A549 (cell line): ENCODE measurements around the gene SH3RF3. TPM values are rescaled to one million over a fixed set of nuclear protein-coding genes. Genes with fewer than 3 reads are reported as not detected.

Experiments used
- ATAC-seq, 2 experiments: fragments of 200-7000 bp in 1 of 2; fragments of >200 bp in 1 of 2; cut with Nextera tagmentation in 1 of 2; cut with Tn5 transposase in 1 of 2; 3 replicates each; pipeline versions ENCODE4 v1.8.0 to v1.9.1; 2018 to 2020; ENCODE audit warnings: mild to moderate bottlenecking in 1 of 2, moderate library complexity in 1 of 2
- CTCF ChIA-PET: fragments of 300-600 bp; sonication (Branson Sonifier 250); formaldehyde crosslinking; extraction: SDS; loops from one replicate; lab custom pipeline; 2021; ENCODE audit warnings: antibody characterized with exemption, inconsistent platforms; lab: Yijun Ruan, JAX
- POLR2A ChIA-PET: fragments of 350-600 bp; formaldehyde crosslinking; extraction: SDS; loops from one replicate; lab custom pipeline; 2021; ENCODE audit warnings: antibody characterized with exemption, inconsistent platforms; lab: Yijun Ruan, JAX
- DNase-seq, 2 experiments: peaks; one replicate each; pipeline versions ENCODE4 v3.0.0 to v3.0.0-alpha.2; 2011 to 2016; ENCODE audit warnings: low read depth in 1 of 2, low spot score in 1 of 2
- FAIRE-seq: peaks from 2 replicates; lab custom pipeline; 2011; peaks lifted over from hg19 to GRCh38; lab: Jason Lieb, UNC
- H3K27ac ChIP-seq, 2 experiments: fragments of >200 bp; sonication (Bioruptor Twin); formaldehyde crosslinking; 3 replicates each; pipeline ENCODE4 v1.5.1; 2016 to 2017
- H3K4me1 ChIP-seq: fragments of >200 bp; sonication (Bioruptor Twin); formaldehyde crosslinking; 3 replicates; pipeline ENCODE4 v1.6.1; 2016
- H3K4me2 ChIP-seq: fragments of >200 bp; sonication (Bioruptor Twin); formaldehyde crosslinking; 3 replicates; pipeline ENCODE4 v1.6.1; 2016
- H3K4me3 ChIP-seq: fragments of >200 bp; sonication (Bioruptor Twin); formaldehyde crosslinking; 3 replicates; pipeline ENCODE4 v1.5.1; 2016
- H3K9me3 ChIP-seq: fragments of >200 bp; sonication (Bioruptor Twin); formaldehyde crosslinking; 3 replicates; pipeline ENCODE4 v1.6.1; 2016
- CBX2 ChIP-seq: fragments of 200-600 bp; sonication (generic); IDR thresholded peaks from 2 replicates; pipeline ENCODE4 v1.6.1; 2016; ENCODE audit warnings: low read depth, mild to moderate bottlenecking, borderline replicate concordance
- CHD2 ChIP-seq: fragments of 150-350 bp; IDR thresholded peaks from 2 replicates; pipeline ENCODE4 v1.6.1; 2014; ENCODE audit warnings: low read length; ENCODE audit not compliant: partially characterized antibody
- EHF ChIP-seq: fragments of 250-450 bp; sonication (Bioruptor Pico); IDR thresholded peaks from 2 replicates; pipeline ENCODE4 v1.5.0; 2020; ENCODE audit warnings: mild to moderate bottlenecking
- EHMT2 ChIP-seq: fragments of 200-600 bp; sonication (generic); IDR thresholded peaks from 2 replicates; pipeline ENCODE4 v1.6.1; 2016; ENCODE audit warnings: antibody characterized with exemption, low read depth, mild to moderate bottlenecking, moderate library complexity
- EP300 ChIP-seq, 2 experiments: fragments of >200 bp; sonication (Bioruptor Twin); formaldehyde crosslinking; IDR thresholded peaks; 2 replicates in 1 of 2; 3 replicates in 1 of 2; pipeline ENCODE4 v1.6.1; 2016 to 2017
- ESRRA ChIP-seq: fragments of 150-350 bp; IDR thresholded peaks from 2 replicates; pipeline ENCODE4 v1.6.1; 2014; ENCODE audit warnings: mild to moderate bottlenecking, low read length, borderline replicate concordance
- FOSL2 ChIP-seq, 2 experiments: fragments of 450-650 bp in 1 of 2; fragments of >200 bp in 1 of 2; sonication (Bioruptor Twin) in 1 of 2; formaldehyde crosslinking; IDR thresholded peaks; 2 replicates each; pipeline versions ENCODE4 v1.5.0 to v1.6.1; 2016 to 2020; ENCODE audit warnings: mild to moderate bottlenecking in 1 of 2, moderate library complexity in 1 of 2
- HOXB13 ChIP-seq: fragments of 250-450 bp; sonication (Bioruptor Pico); IDR thresholded peaks from 2 replicates; pipeline ENCODE4 v1.5.0; 2020; ENCODE audit warnings: low read depth, mild to moderate bottlenecking, moderate library complexity
- HOXB5 ChIP-seq: fragments of 250-450 bp; sonication (Bioruptor Pico); IDR thresholded peaks from 2 replicates; pipeline ENCODE4 v1.5.0; 2020; ENCODE audit warnings: mild to moderate bottlenecking, moderate library complexity
- JUN ChIP-seq, 2 experiments: fragments of >200 bp; sonication (Bioruptor Twin); formaldehyde crosslinking; IDR thresholded peaks; 2 replicates in 1 of 2; 3 replicates in 1 of 2; pipeline ENCODE4 v1.6.1; 2016 to 2017
- KDM1A ChIP-seq: fragments of 200-600 bp; sonication (generic); IDR thresholded peaks from 2 replicates; pipeline ENCODE4 v1.6.1; 2016; ENCODE audit warnings: low read depth, mild to moderate bottlenecking
- KDM5A ChIP-seq: fragments of 200-600 bp; sonication (generic); IDR thresholded peaks from 2 replicates; pipeline ENCODE4 v1.6.1; 2016; ENCODE audit warnings: antibody characterized with exemption, mild to moderate bottlenecking
- MAZ ChIP-seq: fragments of 150-350 bp; IDR thresholded peaks from 2 replicates; pipeline ENCODE4 v1.6.1; 2014; ENCODE audit warnings: antibody characterized with exemption, low read depth, low read length, borderline replicate concordance
- MYC ChIP-seq: IDR thresholded peaks from 2 replicates; pipeline ENCODE4 v1.6.1; 2012; ENCODE audit warnings: mild to moderate bottlenecking, inconsistent platforms, low read length, improper control_type of control experiment, borderline replicate concordance
- PHF8 ChIP-seq: fragments of 200-600 bp; sonication (generic); IDR thresholded peaks from 2 replicates; pipeline ENCODE4 v1.6.1; 2016; ENCODE audit warnings: low read depth, mild to moderate bottlenecking, antibody characterized with exemption, moderate library complexity, borderline replicate concordance
- POLR2A ChIP-seq: IDR thresholded peaks from 2 replicates; pipeline ENCODE4 v1.6.1; 2012; ENCODE audit warnings: mild to moderate bottlenecking, low read length
- POLR2AphosphoS2 ChIP-seq: conservative IDR thresholded peaks from 2 replicates; pipeline ENCODE4 v1.6.1; 2012; ENCODE audit warnings: low read length, improper control_type of control experiment, inconsistent platforms
- RCOR1 ChIP-seq: fragments of 150-350 bp; IDR thresholded peaks from 2 replicates; pipeline ENCODE4 v1.6.1; 2014; ENCODE audit warnings: antibody characterized with exemption, low read length, low read depth
- RNF2 ChIP-seq: fragments of 200-600 bp; sonication (generic); IDR thresholded peaks from 2 replicates; pipeline ENCODE4 v1.6.1; 2016; ENCODE audit warnings: low read depth, mild to moderate bottlenecking, antibody characterized with exemption, moderate library complexity, borderline replicate concordance
- TFCP2L1 ChIP-seq: fragments of 250-450 bp; sonication (Bioruptor Pico); IDR thresholded peaks from 2 replicates; pipeline ENCODE4 v1.5.0; 2021; ENCODE audit warnings: mild to moderate bottlenecking
- ZNF302 ChIP-seq: fragments of 250-450 bp; sonication (Bioruptor Pico); IDR thresholded peaks from 2 replicates; pipeline ENCODE4 v1.9.0; 2021; ENCODE audit warnings: inconsistent platforms, mild to moderate bottlenecking, moderate library complexity
- ZSCAN20 ChIP-seq: fragments of 250-450 bp; sonication (Bioruptor Pico); IDR thresholded peaks from 2 replicates; pipeline ENCODE4 v1.8.0; 2022; ENCODE audit warnings: mild to moderate bottlenecking, moderate library complexity
- WGBS: methylation state at CpG from one replicate; pipeline ENCODE4 v1.1.6; 2017; ENCODE audit errors: missing lambda C conversion rate; 5-methylcytosine and 5-hydroxymethylcytosine counted together
- polyA plus RNA-seq, 4 experiments: library from polyadenylated mRNA; depleted of rRNA in 3 of 4; stranded (reverse); fragments of >200 nt; fragmentation: RNase III in 1 of 4; extraction: RNeasy Plus Mini Kit Qiagen cat#74134 plus additional on column Dnase treatment in 1 of 4; gene quantifications; 2 replicates in 3 of 4; 3 replicates in 1 of 4; pipeline ENCODE4 v1.2.3, GENCODE V29; 2011 to 2017
- TF ChIP-seq, protein P1 (sequence below): fragments of >200 bp; sonication (Bioruptor Twin); formaldehyde crosslinking; IDR thresholded peaks from 3 replicates; pipeline ENCODE4 v1.6.1; 2016
- TF ChIP-seq, protein P2 (sequence below): fragments of 200-600 bp; sonication (generic); IDR thresholded peaks from 2 replicates; pipeline ENCODE4 v1.6.1; 2016; ENCODE audit warnings: antibody characterized with exemption, mild to moderate bottlenecking, moderate library complexity
- TF ChIP-seq, protein P3 (sequence below): fragments of 150-350 bp; IDR thresholded peaks from 2 replicates; pipeline ENCODE4 v1.6.1; 2014; ENCODE audit warnings: low read depth, mild to moderate bottlenecking, low read length
- TF ChIP-seq, protein P4 (sequence below): fragments of >200 bp; sonication (Bioruptor Twin); formaldehyde crosslinking; IDR thresholded peaks from 3 replicates; pipeline ENCODE4 v1.5.1; 2016

SH3RF3 gene
- polyA plus RNA-seq, 2 of the 4 experiments (the other 2 are of a cell fraction): 0.04 to 0.21 TPM

DNA sequence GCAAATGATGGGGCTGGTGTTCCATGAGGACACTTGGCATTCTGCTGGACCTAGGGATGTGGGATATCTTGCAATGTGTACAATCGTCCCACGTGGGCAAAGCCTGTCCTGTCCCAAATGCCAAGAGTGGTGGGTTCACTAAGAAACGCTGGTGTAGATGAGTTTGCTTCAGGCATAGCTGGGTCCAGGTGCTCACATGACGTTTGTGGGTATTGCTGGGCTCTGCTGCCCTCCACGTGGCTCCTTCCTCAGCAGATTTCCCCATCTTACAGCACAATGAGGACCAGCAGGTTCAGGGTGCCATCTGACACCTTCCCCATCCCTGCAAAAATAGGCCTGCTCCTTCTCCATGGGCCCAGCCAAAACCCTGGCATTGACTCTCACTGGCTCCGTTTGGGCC, 378.8 kb downstream of the SH3RF3 start:
- Histone ChIP-seq H3K27ac (no peak overlapping the region), H3K4me1 (no peaks in the 10 kb centered on the region), H3K4me3 (no peak overlapping the region), H3K4me2 (no peak overlapping the region), H3K9me3 (no peaks in the 10 kb centered on the region)
- FAIRE-seq (no peak), DNase-seq (no peak), ATAC-seq (no peak)
- POLR2A ChIA-PET: no interaction called here
- 28% methylated on average over 6 of the region's 6 CpGs for WGBS
- no peak for TF ChIP-seq MAZ
- TF ChIP-seq, protein P1, sequence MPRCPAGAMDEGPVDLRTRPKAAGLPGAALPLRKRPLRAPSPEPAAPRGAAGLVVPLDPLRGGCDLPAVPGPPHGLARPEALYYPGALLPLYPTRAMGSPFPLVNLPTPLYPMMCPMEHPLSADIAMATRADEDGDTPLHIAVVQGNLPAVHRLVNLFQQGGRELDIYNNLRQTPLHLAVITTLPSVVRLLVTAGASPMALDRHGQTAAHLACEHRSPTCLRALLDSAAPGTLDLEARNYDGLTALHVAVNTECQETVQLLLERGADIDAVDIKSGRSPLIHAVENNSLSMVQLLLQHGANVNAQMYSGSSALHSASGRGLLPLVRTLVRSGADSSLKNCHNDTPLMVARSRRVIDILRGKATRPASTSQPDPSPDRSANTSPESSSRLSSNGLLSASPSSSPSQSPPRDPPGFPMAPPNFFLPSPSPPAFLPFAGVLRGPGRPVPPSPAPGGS: no peak
- TF ChIP-seq EP300 (IDR thresholded peaks at IDR 0.05): no peak
- TF ChIP-seq CHD2: no peak
- no peak for TF ChIP-seq MYC
- TF ChIP-seq ZSCAN20 (CRISPR knock-in tag): no peak
- TF ChIP-seq ZNF302 (CRISPR knock-in tag): no peak
- TF ChIP-seq, protein P2, sequence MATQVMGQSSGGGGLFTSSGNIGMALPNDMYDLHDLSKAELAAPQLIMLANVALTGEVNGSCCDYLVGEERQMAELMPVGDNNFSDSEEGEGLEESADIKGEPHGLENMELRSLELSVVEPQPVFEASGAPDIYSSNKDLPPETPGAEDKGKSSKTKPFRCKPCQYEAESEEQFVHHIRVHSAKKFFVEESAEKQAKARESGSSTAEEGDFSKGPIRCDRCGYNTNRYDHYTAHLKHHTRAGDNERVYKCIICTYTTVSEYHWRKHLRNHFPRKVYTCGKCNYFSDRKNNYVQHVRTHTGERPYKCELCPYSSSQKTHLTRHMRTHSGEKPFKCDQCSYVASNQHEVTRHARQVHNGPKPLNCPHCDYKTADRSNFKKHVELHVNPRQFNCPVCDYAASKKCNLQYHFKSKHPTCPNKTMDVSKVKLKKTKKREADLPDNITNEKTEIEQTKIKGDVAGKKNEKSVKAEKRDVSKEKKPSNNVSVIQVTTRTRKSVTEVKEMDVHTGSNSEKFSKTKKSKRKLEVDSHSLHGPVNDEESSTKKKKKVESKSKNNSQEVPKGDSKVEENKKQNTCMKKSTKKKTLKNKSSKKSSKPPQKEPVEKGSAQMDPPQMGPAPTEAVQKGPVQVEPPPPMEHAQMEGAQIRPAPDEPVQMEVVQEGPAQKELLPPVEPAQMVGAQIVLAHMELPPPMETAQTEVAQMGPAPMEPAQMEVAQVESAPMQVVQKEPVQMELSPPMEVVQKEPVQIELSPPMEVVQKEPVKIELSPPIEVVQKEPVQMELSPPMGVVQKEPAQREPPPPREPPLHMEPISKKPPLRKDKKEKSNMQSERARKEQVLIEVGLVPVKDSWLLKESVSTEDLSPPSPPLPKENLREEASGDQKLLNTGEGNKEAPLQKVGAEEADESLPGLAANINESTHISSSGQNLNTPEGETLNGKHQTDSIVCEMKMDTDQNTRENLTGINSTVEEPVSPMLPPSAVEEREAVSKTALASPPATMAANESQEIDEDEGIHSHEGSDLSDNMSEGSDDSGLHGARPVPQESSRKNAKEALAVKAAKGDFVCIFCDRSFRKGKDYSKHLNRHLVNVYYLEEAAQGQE: no peak
- TF ChIP-seq ESRRA: no peak
- CTCF ChIA-PET: interaction anchor here (1.2 to 8.7 kb wide), 5 partner anchors 8 to 382 kb away, joined by 3 to 110 read pairs (median 33); partner anchors contain the start of gene SH3RF3

DNA sequence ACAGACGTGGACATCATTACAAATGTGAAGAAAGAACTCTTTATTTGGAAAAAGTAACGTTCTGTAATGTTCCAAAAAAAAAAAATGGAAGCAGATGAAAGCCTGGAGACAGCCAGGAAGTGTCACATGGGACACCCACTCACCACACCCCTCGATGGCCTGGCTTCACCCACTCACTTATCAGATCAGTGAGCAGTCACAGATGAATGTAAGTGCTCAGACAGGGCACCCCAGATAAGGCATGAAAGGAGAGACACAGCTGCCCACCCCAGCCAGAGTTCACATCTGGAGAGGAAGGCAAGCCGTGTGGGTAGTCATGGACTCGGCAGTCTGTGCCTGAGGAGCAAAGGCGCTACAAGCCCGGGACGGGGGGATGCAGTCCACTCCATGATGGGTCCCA, 379.6 kb downstream of the SH3RF3 start:
- 57% methylated on average over 7 of the region's 8 CpGs for WGBS
- ATAC-seq (no peak), DNase-seq (no peak), FAIRE-seq (no peak)
- no peak overlapping the region for H3K4me3 ChIP-seq
- no peak overlapping the region for H3K4me2 ChIP-seq
- no peaks in the 10 kb centered on the region for H3K9me3 ChIP-seq
- TF ChIP-seq ZNF302 (CRISPR knock-in tag) (no peak), CHD2 (no peak), POLR2AphosphoS2 (no peak), CBX2 (no peak), HOXB5 (CRISPR knock-in tag) (no peak), RCOR1 (no peak), POLR2A (no peak), EHF (no peak), JUN (IDR thresholded peaks at IDR 0.05) (no peak), RNF2 (no peak), FOSL2 (IDR thresholded peaks at IDR 0.05) (no peak), FOSL2 (CRISPR knock-in tag; IDR thresholded peaks at IDR 0.05) (no peak), HOXB13 (CRISPR knock-in tag) (no peak), KDM5A (no peak), PHF8 (no peak), TFCP2L1 (CRISPR knock-in tag) (no peak), KDM1A (no peak), EHMT2 (no peak), EP300 (IDR thresholded peaks at IDR 0.05) (no peak)
- TF ChIP-seq, protein P3, sequence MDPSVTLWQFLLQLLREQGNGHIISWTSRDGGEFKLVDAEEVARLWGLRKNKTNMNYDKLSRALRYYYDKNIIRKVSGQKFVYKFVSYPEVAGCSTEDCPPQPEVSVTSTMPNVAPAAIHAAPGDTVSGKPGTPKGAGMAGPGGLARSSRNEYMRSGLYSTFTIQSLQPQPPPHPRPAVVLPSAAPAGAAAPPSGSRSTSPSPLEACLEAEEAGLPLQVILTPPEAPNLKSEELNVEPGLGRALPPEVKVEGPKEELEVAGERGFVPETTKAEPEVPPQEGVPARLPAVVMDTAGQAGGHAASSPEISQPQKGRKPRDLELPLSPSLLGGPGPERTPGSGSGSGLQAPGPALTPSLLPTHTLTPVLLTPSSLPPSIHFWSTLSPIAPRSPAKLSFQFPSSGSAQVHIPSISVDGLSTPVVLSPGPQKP: no peak
- TF ChIP-seq, protein P4, sequence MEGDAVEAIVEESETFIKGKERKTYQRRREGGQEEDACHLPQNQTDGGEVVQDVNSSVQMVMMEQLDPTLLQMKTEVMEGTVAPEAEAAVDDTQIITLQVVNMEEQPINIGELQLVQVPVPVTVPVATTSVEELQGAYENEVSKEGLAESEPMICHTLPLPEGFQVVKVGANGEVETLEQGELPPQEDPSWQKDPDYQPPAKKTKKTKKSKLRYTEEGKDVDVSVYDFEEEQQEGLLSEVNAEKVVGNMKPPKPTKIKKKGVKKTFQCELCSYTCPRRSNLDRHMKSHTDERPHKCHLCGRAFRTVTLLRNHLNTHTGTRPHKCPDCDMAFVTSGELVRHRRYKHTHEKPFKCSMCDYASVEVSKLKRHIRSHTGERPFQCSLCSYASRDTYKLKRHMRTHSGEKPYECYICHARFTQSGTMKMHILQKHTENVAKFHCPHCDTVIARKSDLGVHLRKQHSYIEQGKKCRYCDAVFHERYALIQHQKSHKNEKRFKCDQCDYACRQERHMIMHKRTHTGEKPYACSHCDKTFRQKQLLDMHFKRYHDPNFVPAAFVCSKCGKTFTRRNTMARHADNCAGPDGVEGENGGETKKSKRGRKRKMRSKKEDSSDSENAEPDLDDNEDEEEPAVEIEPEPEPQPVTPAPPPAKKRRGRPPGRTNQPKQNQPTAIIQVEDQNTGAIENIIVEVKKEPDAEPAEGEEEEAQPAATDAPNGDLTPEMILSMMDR: no peak
- no peaks in the 10 kb centered on the region for H3K4me1 ChIP-seq
- POLR2A ChIA-PET: no interaction called here
- no peak overlapping the region for H3K27ac ChIP-seq
- CTCF ChIA-PET: interaction anchor here (0.7 to 8.7 kb wide), 6 partner anchors 9 to 387 kb away, joined by 3 to 110 read pairs (median 19); partner anchors contain the start of gene SH3RF3
